Coronary artery (tissue), 2 donors: Measurements from ENCODE around the gene CDK3.

Source experiments
- DNase-seq: peaks from one replicate; pipeline ENCODE4 v3.0.0-alpha.2; 2017; ENCODE audit warnings: low spot score
- H3K27ac ChIP-seq, 2 donors: fragments of 200-600 bp; sonication (generic); one replicate each; pipeline ENCODE4 v1.5.1; 2016 to 2019
- H3K4me3 ChIP-seq: fragments of 200-600 bp; sonication (generic); 2 replicates; pipeline ENCODE4 v1.5.1; 2016; ENCODE audit warnings: mild to moderate bottlenecking, moderate library complexity
- CTCF ChIP-seq: fragments of 200-600 bp; sonication (generic); IDR thresholded peaks from one replicate; pipeline ENCODE4 v1.5.1; 2019; ENCODE audit warnings: antibody characterized with exemption

CDK3 gene

GRCh38 chr17:76008630-76009425 is 8.2 kb downstream of the CDK3 start:
- Histone ChIP-seq H3K4me3 (no peak overlapping the region), H3K27ac (no peak overlapping the region)
- no peak for DNase-seq
- TF ChIP-seq CTCF: no peak

- Histone ChIP-seq H3K4me3 (no peak overlapping the region), H3K27ac (no peak overlapping the region)
- TF ChIP-seq CTCF: no peak
- DNase-seq: no peak
These were observed 8.8 kb downstream of the CDK3 start for GRCh38 chr17:76009447-76009846.

GRCh38 chr17:76009969-76010661 is 9.5 kb downstream of the CDK3 start:
- Histone ChIP-seq H3K4me3 (no peak overlapping the region), H3K27ac (no peak overlapping the region)
- TF ChIP-seq CTCF: no peak
- peak; percentile 66 for DNase-seq

- TF ChIP-seq CTCF: no peak
- H3K27ac ChIP-seq: no peak overlapping the region
These were observed 11.3 kb downstream of the CDK3 start for GRCh38 chr17:76011951-76012350.

GRCh38 chr17:76013377-76013932 is 12.8 kb downstream of the CDK3 start:
- H3K4me3 ChIP-seq: no peak overlapping the region
- no peak overlapping the region for H3K27ac ChIP-seq
- DNase-seq: no peak

More at GRCh38 chr17:76011951-76012350, 11.3 kb downstream of the CDK3 start:
- H3K4me3 ChIP-seq: no peak overlapping the region
- no peak for DNase-seq

More at GRCh38 chr17:76013377-76013932, 12.8 kb downstream of the CDK3 start:
- no peak for TF ChIP-seq CTCF
